ENCODE results near the gene CCDC30.

The CCDC30 gene

GRCh38 chr1:42462828-42463763 lies at the start of gene CCDC30:
Gene CCDC30 (plus strand): TSS chr1:42463286. CDS start chr1:42480552, 17,266 bp downstream.
- DNase-seq (ENCODE audit: low read depth) = peak; percentile 88

- no peak for DNase-seq (ENCODE audit: low read depth)
Observed at GRCh38 chr1:42414551-42415496, 48.3 kb upstream of the CCDC30 start.

GRCh38 chr1:42417166-42417565 lies 45.9 kb upstream of the CCDC30 start:
- no peak for DNase-seq (ENCODE audit: low read depth)

GRCh38 chr1:42418516-42418915 lies 44.6 kb upstream of the CCDC30 start:
- no peak for DNase-seq (ENCODE audit: low read depth)

GRCh38 chr1:42419126-42419821 lies 43.8 kb upstream of the CCDC30 start:
- no peak for DNase-seq (ENCODE audit: low read depth)

GRCh38 chr1:42420121-42420520 lies 43.0 kb upstream of the CCDC30 start:
- no peak for DNase-seq (ENCODE audit: low read depth)

GRCh38 chr1:42420911-42421585 lies 42.0 kb upstream of the CCDC30 start:
- no peak for DNase-seq (ENCODE audit: low read depth)

- DNase-seq (ENCODE audit: low read depth) = no peak
Observed at GRCh38 chr1:42422737-42423136, 40.3 kb upstream of the CCDC30 start.

GRCh38 chr1:42423681-42424080 lies 39.4 kb upstream of the CCDC30 start:
- DNase-seq (ENCODE audit: low read depth) = no peak

GRCh38 chr1:42424201-42424600 lies 38.9 kb upstream of the CCDC30 start:
- DNase-seq (ENCODE audit: low read depth) = no peak

GRCh38 chr1:42427240-42427639 lies 35.8 kb upstream of the CCDC30 start:
- DNase-seq (ENCODE audit: low read depth) = no peak

- DNase-seq (ENCODE audit: low read depth) = no peak
Observed at GRCh38 chr1:42429603-42430002, 33.5 kb upstream of the CCDC30 start.

GRCh38 chr1:42430286-42431135 lies 32.6 kb upstream of the CCDC30 start:
- DNase-seq (ENCODE audit: low read depth) = no peak

- DNase-seq (ENCODE audit: low read depth) = no peak
Observed at GRCh38 chr1:42431514-42431913, 31.6 kb upstream of the CCDC30 start.

- no peak for DNase-seq (ENCODE audit: low read depth)
Observed at GRCh38 chr1:42432714-42433113, 30.4 kb upstream of the CCDC30 start.

- DNase-seq (ENCODE audit: low read depth) = no peak
Observed at GRCh38 chr1:42433369-42433768, 29.7 kb upstream of the CCDC30 start.

- DNase-seq (ENCODE audit: low read depth) = no peak
Observed at GRCh38 chr1:42434340-42434739, 28.7 kb upstream of the CCDC30 start.

- DNase-seq (ENCODE audit: low read depth) = no peak
Observed at GRCh38 chr1:42439940-42440339, 23.1 kb upstream of the CCDC30 start.

GRCh38 chr1:42442662-42443061 lies 20.4 kb upstream of the CCDC30 start:
- no peak for DNase-seq (ENCODE audit: low read depth)

- DNase-seq (ENCODE audit: low read depth) = no peak
Observed at GRCh38 chr1:42449256-42449655, 13.8 kb upstream of the CCDC30 start.

GRCh38 chr1:42450061-42450460 lies 13.0 kb upstream of the CCDC30 start:
- DNase-seq (ENCODE audit: low read depth) = no peak

All from stimulated activated CD8-positive, alpha-beta memory T cell treated with anti-CD3 and anti-CD28 coated beads, Interleukin-4, amount 100 ng/mL, for 24 hours (primary cell).